Measurements from ENCODE around the gene KRTAP1-4. TPM values are rescaled to one million over a fixed set of nuclear protein-coding genes. Genes with fewer than 3 reads are reported as not detected.

Gene KRTAP1-4
- total RNA-seq, 2 experiments from 2014 or later: not detected

DNA sequence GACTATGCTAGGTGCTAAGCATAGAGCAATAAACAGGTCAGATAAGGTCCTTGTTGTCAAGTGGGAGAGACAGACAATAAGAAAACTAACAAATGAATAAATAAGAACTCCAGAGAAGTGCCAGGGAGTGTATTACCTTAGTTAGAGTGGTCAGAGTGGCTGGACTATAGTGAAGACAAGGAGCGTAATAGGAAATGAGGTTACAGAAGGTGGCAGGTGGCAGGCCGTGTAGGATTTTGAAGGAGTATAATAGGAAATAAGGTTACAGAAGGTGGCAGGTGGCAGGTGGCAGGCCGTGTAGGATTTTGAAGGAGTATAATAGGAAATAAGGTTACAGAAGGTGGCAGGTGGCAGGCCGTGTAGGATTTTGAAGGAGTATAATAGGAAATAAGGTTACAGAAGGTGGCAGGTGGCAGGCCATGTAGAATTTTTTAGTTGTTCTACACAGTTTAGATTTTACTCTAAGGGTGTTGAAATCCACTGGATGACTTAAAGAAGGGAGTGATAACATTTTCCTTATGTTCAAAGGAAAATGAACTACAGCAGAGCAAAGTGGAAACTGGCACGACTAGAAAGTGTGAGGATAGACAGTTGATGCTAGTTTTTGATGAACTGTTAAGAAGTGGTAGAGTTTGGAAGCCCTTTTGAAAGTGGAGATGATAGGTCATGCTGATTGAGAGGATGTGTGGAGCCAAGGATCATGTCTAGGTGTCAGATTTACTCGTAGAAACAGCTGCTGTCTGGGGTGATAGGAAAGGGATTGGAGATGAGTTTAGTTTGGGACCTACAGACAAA is 17.5 kb downstream of the KRTAP1-4 start:
- Histone ChIP-seq H3K4me2 (ENCODE audit: low read length) (no peak overlapping the region), H2AFZ (ENCODE audit: low read length) (no peak overlapping the region)
- POLR2A ChIA-PET: no interaction called here

DNA sequence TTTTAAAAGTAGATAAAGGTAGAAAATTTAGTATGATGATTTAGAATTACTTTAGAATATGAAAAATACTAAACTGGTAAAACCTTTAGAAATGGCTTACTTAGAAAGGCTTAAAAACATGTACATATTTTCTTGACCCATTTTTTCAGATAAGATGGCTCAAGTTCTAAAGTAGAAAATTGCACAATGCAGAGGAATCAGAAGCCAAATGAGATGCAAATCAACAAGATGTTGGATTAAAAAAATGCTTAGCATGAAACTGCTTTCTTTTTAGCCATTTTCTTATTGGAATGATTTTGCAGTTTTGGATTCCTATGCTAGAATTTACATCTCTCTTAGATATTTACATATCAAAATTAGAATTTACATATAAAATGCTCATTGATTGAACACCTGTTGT is 19.6 kb downstream of the KRTAP1-4 start:
- intact Hi-C loops (cut with micrococcal nuclease; ENCODE audit: unreplicated experiment): no loop called here
- BruUV-seq (replicated peaks): no TSS peak
- Histone ChIP-seq H3K9me3 (ENCODE audit: low read length) (no peaks in the 10 kb centered on the region), H3K4me1 (ENCODE audit: insufficient read depth, low read length, poor library complexity, severe bottlenecking) (no peaks in the 10 kb centered on the region), H3K27ac (ENCODE audit: low read depth, low read length, poor library complexity, severe bottlenecking) (no peak overlapping the region), H3K4me2 (ENCODE audit: low read length) (no peak overlapping the region), H3K4me3 (ENCODE audit: low read depth, low read length, poor library complexity, severe bottlenecking) (no peak overlapping the region), H3K9me2 (ENCODE audit: insufficient read depth, low read length) (no peaks in the 10 kb centered on the region), H3K36me3 (ENCODE audit: insufficient read depth, low read length) (no peaks in the 10 kb centered on the region), H4K20me1 (ENCODE audit: insufficient read depth, low read length) (no peaks in the 10 kb centered on the region), H2AFZ (ENCODE audit: low read length) (no peak overlapping the region), H3K79me2 (ENCODE audit: insufficient read depth, low read depth, low read length) (no peaks in the 10 kb centered on the region)
- no peak for TF ChIP-seq EZH2phosphoT487 (IDR thresholded peaks at IDR 0.05; ENCODE audit: borderline replicate concordance, low read depth, low read length)
- TF ChIP-seq, protein P1, sequence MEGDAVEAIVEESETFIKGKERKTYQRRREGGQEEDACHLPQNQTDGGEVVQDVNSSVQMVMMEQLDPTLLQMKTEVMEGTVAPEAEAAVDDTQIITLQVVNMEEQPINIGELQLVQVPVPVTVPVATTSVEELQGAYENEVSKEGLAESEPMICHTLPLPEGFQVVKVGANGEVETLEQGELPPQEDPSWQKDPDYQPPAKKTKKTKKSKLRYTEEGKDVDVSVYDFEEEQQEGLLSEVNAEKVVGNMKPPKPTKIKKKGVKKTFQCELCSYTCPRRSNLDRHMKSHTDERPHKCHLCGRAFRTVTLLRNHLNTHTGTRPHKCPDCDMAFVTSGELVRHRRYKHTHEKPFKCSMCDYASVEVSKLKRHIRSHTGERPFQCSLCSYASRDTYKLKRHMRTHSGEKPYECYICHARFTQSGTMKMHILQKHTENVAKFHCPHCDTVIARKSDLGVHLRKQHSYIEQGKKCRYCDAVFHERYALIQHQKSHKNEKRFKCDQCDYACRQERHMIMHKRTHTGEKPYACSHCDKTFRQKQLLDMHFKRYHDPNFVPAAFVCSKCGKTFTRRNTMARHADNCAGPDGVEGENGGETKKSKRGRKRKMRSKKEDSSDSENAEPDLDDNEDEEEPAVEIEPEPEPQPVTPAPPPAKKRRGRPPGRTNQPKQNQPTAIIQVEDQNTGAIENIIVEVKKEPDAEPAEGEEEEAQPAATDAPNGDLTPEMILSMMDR (conservative IDR thresholded peaks at IDR 0.05; ENCODE audit: low read length): no peak
- CTCF ChIA-PET (ENCODE audit: unreplicated experiment): no interaction called here
- POLR2A ChIA-PET: no interaction called here
- DNase-seq (ENCODE audit: low spot score): no peak

More for the DNA sequence above, 17.5 kb downstream of the KRTAP1-4 start:
- no peaks in the 10 kb centered on the region for H3K79me2 ChIP-seq (ENCODE audit: insufficient read depth, low read depth, low read length)
- TF ChIP-seq, protein P1 (conservative IDR thresholded peaks at IDR 0.05; ENCODE audit: low read length): no peak
- no peak for TF ChIP-seq EZH2phosphoT487 (IDR thresholded peaks at IDR 0.05; ENCODE audit: borderline replicate concordance, low read depth, low read length)
- intact Hi-C loops (cut with micrococcal nuclease; ENCODE audit: unreplicated experiment): no loop called here
- H3K27ac ChIP-seq (ENCODE audit: low read depth, low read length, poor library complexity, severe bottlenecking): no peak overlapping the region
- H3K9me2 ChIP-seq (ENCODE audit: insufficient read depth, low read length): no peaks in the 10 kb centered on the region
- no peak overlapping the region for H3K4me3 ChIP-seq (ENCODE audit: low read depth, low read length, poor library complexity, severe bottlenecking)
- CTCF ChIA-PET (ENCODE audit: unreplicated experiment): no interaction called here
- H3K4me1 ChIP-seq (ENCODE audit: insufficient read depth, low read length, poor library complexity, severe bottlenecking): no peaks in the 10 kb centered on the region
- no peaks in the 10 kb centered on the region for H4K20me1 ChIP-seq (ENCODE audit: insufficient read depth, low read length)
- BruUV-seq (replicated peaks): no TSS peak
- no peak for DNase-seq (ENCODE audit: low spot score)
- no peaks in the 10 kb centered on the region for H3K36me3 ChIP-seq (ENCODE audit: insufficient read depth, low read length)
- no peaks in the 10 kb centered on the region for H3K9me3 ChIP-seq (ENCODE audit: low read length)

DNA sequence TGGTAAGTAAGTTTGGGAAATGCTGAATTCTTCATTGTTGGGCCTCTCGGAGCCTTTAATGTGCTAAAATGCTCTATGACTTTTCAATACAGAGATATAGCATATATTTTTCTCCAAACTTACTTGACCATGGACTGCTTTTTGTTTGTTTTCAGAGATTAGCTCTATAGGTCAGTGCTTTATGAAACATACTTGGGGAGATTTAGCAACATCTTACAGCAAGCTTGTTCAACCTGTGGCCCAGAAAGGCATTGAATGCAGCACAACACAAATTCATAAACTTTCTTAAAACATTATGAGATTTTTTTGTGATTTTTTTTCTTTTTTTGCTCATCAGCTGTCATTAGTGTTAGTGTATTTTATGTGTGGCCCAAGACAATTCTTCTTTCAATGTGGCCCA is 20.1 kb downstream of the KRTAP1-4 start:
- intact Hi-C loops (cut with micrococcal nuclease; ENCODE audit: unreplicated experiment): no loop called here
- BruUV-seq (replicated peaks): no TSS peak
- POLR2A ChIA-PET: no interaction called here

More for the DNA sequence above, 20.1 kb downstream of the KRTAP1-4 start:
- CTCF ChIA-PET (ENCODE audit: unreplicated experiment): no interaction called here
- H3K79me2 ChIP-seq (ENCODE audit: insufficient read depth, low read depth, low read length): no peaks in the 10 kb centered on the region
- DNase-seq (ENCODE audit: low spot score): no peak
- H3K9me2 ChIP-seq (ENCODE audit: insufficient read depth, low read length): no peaks in the 10 kb centered on the region
- H3K27ac ChIP-seq (ENCODE audit: low read depth, low read length, poor library complexity, severe bottlenecking): no peak overlapping the region
- no peak overlapping the region for H2AFZ ChIP-seq (ENCODE audit: low read length)
- no peaks in the 10 kb centered on the region for H4K20me1 ChIP-seq (ENCODE audit: insufficient read depth, low read length)
- H3K9me3 ChIP-seq (ENCODE audit: low read length): no peaks in the 10 kb centered on the region
- no peak overlapping the region for H3K4me2 ChIP-seq (ENCODE audit: low read length)
- H3K4me1 ChIP-seq (ENCODE audit: insufficient read depth, low read length, poor library complexity, severe bottlenecking): no peaks in the 10 kb centered on the region
- no peaks in the 10 kb centered on the region for H3K36me3 ChIP-seq (ENCODE audit: insufficient read depth, low read length)
- TF ChIP-seq, protein P1 (conservative IDR thresholded peaks at IDR 0.05; ENCODE audit: low read length): no peak
- TF ChIP-seq EZH2phosphoT487 (IDR thresholded peaks at IDR 0.05; ENCODE audit: borderline replicate concordance, low read depth, low read length): no peak
- no peak overlapping the region for H3K4me3 ChIP-seq (ENCODE audit: low read depth, low read length, poor library complexity, severe bottlenecking)

Data from OCI-LY7 (cell line).